Measurements from ENCODE around the gene PKNOX2. TPM values are rescaled to one million over a fixed set of nuclear protein-coding genes. Genes with fewer than 3 reads are reported as not detected.

The PKNOX2 gene
- total RNA-seq, 1 donor = under 0.01 TPM

DNA sequence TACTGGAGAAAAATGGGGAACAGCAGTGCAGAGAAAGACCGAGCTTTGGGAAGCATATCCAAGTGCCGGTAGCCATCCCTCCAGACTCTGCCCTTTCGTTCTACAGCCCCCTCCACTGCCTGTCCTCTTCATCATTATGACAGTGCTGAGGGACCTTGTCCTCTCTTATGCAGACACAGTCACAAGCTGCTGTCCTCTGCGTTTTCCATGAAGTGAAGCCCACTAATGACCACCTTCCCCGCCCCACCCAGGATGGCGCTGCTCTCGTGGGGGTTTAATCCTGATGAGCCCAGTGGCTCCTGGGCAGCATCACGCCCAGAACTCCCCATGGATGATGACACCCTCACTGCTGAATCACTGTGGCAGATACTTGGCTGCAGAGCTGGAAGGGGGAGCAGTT, 157.7 kb downstream of the PKNOX2 start:
- H3K9me3 ChIP-seq (ENCODE audit: low read depth, low read length) = no peaks in the 10 kb centered on the region
- no peak overlapping the region for H3K4me3 ChIP-seq (ENCODE audit: insufficient read depth, low read length)
- H3K4me1 ChIP-seq (ENCODE audit: insufficient read depth, low read length) = no peaks in the 10 kb centered on the region
- DNase-seq (ENCODE audit: insufficient read length, low spot score, missing footprints) = no peak
- TF ChIP-seq, protein P1, sequence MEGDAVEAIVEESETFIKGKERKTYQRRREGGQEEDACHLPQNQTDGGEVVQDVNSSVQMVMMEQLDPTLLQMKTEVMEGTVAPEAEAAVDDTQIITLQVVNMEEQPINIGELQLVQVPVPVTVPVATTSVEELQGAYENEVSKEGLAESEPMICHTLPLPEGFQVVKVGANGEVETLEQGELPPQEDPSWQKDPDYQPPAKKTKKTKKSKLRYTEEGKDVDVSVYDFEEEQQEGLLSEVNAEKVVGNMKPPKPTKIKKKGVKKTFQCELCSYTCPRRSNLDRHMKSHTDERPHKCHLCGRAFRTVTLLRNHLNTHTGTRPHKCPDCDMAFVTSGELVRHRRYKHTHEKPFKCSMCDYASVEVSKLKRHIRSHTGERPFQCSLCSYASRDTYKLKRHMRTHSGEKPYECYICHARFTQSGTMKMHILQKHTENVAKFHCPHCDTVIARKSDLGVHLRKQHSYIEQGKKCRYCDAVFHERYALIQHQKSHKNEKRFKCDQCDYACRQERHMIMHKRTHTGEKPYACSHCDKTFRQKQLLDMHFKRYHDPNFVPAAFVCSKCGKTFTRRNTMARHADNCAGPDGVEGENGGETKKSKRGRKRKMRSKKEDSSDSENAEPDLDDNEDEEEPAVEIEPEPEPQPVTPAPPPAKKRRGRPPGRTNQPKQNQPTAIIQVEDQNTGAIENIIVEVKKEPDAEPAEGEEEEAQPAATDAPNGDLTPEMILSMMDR (IDR thresholded peaks at IDR 0.05; ENCODE audit: extremely low read depth, low read depth, low read length) = no peak
- H3K4me2 ChIP-seq (ENCODE audit: insufficient read depth, low read length) = no peak overlapping the region
- H3K79me2 ChIP-seq (ENCODE audit: insufficient read depth, low read length) = no peaks in the 10 kb centered on the region
- H4K20me1 ChIP-seq (ENCODE audit: insufficient read depth, low read length) = no peaks in the 10 kb centered on the region
- no peak overlapping the region for H2AFZ ChIP-seq (ENCODE audit: low read length)
- no peaks in the 10 kb centered on the region for H3K36me3 ChIP-seq (ENCODE audit: insufficient read depth, low read length)
- peaks cover 9% of the 10 kb centered on the region for H3K27me3 ChIP-seq (ENCODE audit: insufficient read depth, low read length)
- H3K27ac ChIP-seq (ENCODE audit: low read depth, low read length) = no peak overlapping the region

DNA sequence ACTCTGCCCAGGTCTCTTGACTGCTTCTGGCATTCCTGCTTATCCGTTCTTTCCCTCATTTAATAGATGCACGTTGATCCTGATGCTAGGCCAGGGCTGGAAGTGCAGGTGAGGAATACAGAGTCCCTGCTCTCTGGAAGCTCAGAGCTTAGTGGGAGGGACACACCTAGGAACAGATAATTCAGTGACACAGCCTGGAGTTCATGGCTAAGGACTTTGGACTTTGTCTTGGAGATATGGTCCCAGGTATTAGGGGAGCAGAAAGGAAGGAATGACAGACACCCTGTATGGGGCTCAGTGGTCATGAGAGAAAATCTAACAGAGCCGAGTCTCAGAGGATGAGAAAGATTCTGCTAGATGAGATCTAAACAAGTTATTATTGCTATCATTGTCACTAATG, 160.6 kb downstream of the PKNOX2 start:
- Histone ChIP-seq H3K79me2 (ENCODE audit: insufficient read depth, low read length) (no peaks in the 10 kb centered on the region), H3K27me3 (ENCODE audit: insufficient read depth, low read length) (peaks cover 12% of the 10 kb centered on the region), H3K4me2 (ENCODE audit: insufficient read depth, low read length) (no peak overlapping the region), H2AFZ (ENCODE audit: low read length) (no peak overlapping the region), H3K27ac (ENCODE audit: low read depth, low read length) (no peak overlapping the region), H4K20me1 (ENCODE audit: insufficient read depth, low read length) (no peaks in the 10 kb centered on the region), H3K36me3 (ENCODE audit: insufficient read depth, low read length) (no peaks in the 10 kb centered on the region), H3K4me1 (ENCODE audit: insufficient read depth, low read length) (no peaks in the 10 kb centered on the region), H3K4me3 (ENCODE audit: insufficient read depth, low read length) (no peak overlapping the region), H3K9me3 (ENCODE audit: low read depth, low read length) (no peaks in the 10 kb centered on the region)
- no peak for DNase-seq (ENCODE audit: insufficient read length, low spot score, missing footprints)
- TF ChIP-seq, protein P1 (IDR thresholded peaks at IDR 0.05; ENCODE audit: extremely low read depth, low read depth, low read length) = no peak

DNA sequence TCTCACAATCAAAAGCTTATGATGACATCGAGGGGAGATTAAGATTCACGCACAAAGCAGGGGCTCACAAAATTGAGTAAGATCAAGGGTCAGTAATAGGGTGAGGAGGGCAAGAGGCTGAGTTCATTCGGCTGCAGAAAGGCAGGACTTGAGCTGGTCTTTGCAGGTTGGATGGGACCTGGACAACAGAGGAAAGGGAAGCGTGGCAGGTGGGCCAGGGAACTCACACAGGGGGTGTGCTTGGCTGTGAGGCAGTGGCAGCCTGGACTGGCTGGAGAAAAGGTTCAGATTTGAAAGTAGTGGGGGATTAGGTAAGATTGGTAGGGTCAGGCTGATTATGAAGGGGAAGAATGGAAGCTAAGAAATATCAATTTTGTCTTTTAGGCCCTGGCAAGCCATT, 161.6 kb downstream of the PKNOX2 start:
- no peak for DNase-seq (ENCODE audit: insufficient read length, low spot score, missing footprints)
- peaks cover 12% of the 10 kb centered on the region for H3K27me3 ChIP-seq (ENCODE audit: insufficient read depth, low read length)
- no peaks in the 10 kb centered on the region for H3K79me2 ChIP-seq (ENCODE audit: insufficient read depth, low read length)
- TF ChIP-seq, protein P1 (IDR thresholded peaks at IDR 0.05; ENCODE audit: extremely low read depth, low read depth, low read length) = no peak
- H3K36me3 ChIP-seq (ENCODE audit: insufficient read depth, low read length) = no peaks in the 10 kb centered on the region
- no peaks in the 10 kb centered on the region for H3K4me1 ChIP-seq (ENCODE audit: insufficient read depth, low read length)
- no peak overlapping the region for H3K27ac ChIP-seq (ENCODE audit: low read depth, low read length)
- H4K20me1 ChIP-seq (ENCODE audit: insufficient read depth, low read length) = no peaks in the 10 kb centered on the region
- H3K4me3 ChIP-seq (ENCODE audit: insufficient read depth, low read length) = no peak overlapping the region
- no peaks in the 10 kb centered on the region for H3K9me3 ChIP-seq (ENCODE audit: low read depth, low read length)
- no peak overlapping the region for H2AFZ ChIP-seq (ENCODE audit: low read length)
- H3K4me2 ChIP-seq (ENCODE audit: insufficient read depth, low read length) = no peak overlapping the region

DNA sequence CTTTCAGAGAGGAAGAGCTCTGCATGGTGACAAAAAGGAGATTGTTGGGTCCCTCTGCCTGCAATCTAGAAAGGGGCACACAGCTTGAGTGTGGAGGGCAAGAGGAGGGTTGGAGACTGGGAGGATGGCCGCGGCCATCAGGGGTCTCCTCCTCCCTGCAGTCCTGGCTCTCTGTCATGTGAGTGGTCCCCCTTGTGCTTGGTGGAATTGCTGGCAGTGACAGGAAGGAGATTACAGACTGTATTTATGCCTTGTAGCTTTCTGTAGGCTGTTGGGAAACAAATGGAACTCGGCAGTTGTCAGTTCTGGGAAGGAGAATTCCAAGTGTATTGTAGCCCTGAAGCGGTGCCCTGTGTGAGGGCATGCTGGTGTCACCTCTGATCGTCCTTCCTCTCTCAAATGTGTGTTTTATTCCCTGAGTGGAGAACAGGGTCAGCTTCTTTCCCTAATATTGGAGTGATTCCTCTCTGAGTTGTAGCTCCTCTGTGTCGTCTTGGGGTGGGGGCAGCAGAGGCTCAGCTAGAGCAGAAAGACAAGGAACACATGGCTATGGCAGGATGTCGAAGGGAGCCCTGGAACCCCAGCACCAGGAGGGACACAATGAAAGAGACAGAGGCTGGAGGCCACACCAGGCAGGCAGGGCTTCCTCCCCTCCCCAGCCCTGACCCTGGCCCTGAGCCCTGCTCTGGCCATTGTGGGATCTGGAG, 163.1 kb downstream of the PKNOX2 start:
- Histone ChIP-seq H2AFZ (ENCODE audit: low read length) (no peak overlapping the region), H3K4me2 (ENCODE audit: insufficient read depth, low read length) (no peak overlapping the region), H3K9me3 (ENCODE audit: low read depth, low read length) (no peaks in the 10 kb centered on the region), H3K79me2 (ENCODE audit: insufficient read depth, low read length) (no peaks in the 10 kb centered on the region), H3K27me3 (ENCODE audit: insufficient read depth, low read length) (peaks cover 12% of the 10 kb centered on the region), H3K36me3 (ENCODE audit: insufficient read depth, low read length) (no peaks in the 10 kb centered on the region), H3K4me1 (ENCODE audit: insufficient read depth, low read length) (no peaks in the 10 kb centered on the region), H3K4me3 (ENCODE audit: insufficient read depth, low read length) (no peak overlapping the region), H3K27ac (ENCODE audit: low read depth, low read length) (no peak overlapping the region), H4K20me1 (ENCODE audit: insufficient read depth, low read length) (no peaks in the 10 kb centered on the region)
- DNase-seq (ENCODE audit: insufficient read length, low spot score, missing footprints) = no peak
- TF ChIP-seq, protein P1 (IDR thresholded peaks at IDR 0.05; ENCODE audit: extremely low read depth, low read depth, low read length) = no peak

All from osteoblast (primary cell).